NK-92 (cell line): ENCODE data around the gene BARD1.
"Not testable (repeated sequence)": the region's sequence is repeated elsewhere in the genome, so short reads cannot be mapped to it uniquely, and the experiment has no call there.

Source experiments
- DNase-seq: peaks from one replicate; lab custom pipeline; 2025; ENCODE audit not compliant: unreplicated experiment; lab: John Stamatoyannopoulos, UW

Gene BARD1

DNA sequence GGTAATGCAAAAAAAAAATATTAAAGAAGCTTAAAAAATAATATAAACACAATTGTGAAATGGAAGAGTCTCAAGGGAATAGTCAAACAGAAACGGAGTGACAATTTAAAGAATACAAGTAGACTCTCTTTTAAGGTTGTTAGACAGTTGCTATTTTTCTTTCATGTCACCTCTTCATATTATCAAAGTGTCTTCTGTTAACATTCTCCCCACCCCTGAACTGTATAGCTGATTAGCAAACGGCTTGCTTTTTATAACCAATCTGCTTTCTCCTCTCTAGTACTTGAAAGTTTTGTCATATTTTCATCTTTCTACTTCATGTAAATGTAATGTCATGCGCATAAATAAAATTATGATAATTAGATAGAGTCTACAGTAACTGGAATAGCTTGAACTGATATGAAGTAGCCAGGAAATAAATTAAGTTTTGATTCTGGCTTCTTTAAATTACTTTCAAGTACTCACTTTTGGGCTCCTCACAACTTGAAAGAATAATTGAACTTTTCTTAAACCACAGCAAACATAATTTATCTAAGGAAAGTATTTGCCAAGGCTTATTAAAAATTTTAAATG is 37.0 kb downstream of the BARD1 start:
- DNase-seq, result no peak

DNA sequence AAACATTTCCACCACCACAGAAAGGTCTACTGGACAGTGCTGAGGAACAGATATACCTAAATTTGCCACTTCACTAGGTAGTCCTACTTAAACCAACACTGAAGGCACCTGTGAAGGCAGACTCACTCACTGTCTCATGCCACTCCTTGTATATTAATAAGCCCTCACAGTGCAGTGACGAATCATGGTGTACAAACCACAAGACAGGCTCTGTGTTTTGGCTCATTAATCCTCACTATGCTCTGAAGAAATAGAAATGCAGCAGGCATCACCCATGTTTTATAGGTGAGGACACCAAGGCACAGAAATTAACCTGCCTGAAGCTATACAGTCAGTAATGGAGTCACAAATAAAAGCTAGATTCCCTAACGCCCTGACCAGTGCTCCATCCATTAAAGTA is 44.3 kb downstream of the BARD1 start:
- DNase-seq, result no peak

DNA sequence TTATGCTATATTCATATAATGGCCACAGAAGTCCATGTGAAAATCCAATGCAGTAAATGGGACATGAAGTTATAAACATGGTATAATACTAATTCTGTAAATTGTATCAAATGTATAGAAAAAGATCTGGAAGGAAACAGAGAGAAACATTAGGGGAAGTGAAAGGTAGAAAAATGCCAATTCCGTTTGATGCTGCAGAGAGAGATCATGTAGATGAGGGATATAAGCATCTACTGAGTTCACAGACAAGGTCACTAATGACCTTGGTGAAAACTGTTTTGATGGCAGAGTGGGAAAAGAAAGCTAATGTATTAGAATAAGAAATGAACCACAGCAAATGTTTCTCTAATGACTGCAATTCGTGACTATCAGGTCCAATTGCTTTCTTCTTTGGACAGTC is 56.0 kb downstream of the BARD1 start:
- DNase-seq, result no peak

DNA sequence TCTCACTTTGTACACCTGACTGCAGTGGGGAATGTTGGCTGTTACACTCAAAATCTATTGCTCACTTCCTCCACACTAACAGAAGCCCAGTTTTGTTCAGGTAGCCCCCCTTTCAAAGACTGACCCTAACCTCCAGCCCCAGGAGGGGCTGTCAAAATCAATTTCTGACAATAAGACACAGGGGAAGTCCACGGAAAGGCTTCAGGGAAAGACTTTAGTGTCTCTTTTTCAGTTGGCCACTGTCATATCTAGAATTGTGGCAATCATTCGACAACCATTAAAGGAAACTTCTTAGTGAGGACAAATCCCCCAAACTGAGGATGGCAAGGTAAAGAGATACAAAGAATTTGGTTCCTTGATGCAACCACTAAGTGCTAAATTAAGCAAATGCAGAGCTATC is 59.0 kb downstream of the BARD1 start:
- no peak for DNase-seq

DNA sequence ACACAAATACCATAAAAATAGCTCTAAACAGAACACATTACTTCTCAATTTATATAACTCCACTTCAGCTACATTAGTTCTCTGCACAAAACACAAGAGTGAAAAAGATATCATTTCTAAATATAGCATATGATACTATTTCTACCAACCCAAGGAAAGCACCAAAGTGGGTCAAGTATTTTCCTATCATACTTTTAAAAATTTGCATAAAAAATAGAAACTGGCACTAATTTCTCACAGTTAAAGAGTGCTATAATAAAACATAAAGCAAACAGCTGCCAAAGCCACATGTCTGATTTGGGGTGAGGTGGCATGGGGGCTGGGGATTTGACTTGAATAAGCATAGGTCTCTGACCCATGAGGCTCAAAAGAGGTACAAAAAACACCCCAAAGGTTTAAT is 61.5 kb downstream of the BARD1 start:
- DNase-seq, result no peak

DNA sequence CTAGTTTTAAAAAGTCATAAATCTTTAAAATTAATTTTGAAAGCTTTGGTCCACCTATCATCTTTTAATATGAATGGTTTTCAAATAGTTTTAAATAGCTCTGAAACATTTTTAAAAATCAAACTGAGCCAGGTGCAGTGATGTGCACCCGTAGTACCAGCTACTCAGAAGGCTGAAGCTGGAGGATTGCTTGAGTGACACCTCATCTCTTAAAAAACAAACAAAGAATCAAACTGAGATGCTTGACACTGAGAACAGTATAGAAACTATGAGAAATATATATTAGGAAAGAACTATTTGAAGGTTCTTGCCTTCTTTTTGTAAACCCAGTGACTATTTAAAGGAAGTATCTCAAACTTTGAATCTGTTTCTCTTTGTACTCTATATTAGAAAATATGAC is 67.4 kb downstream of the BARD1 start:
- DNase-seq, result no peak

DNA sequence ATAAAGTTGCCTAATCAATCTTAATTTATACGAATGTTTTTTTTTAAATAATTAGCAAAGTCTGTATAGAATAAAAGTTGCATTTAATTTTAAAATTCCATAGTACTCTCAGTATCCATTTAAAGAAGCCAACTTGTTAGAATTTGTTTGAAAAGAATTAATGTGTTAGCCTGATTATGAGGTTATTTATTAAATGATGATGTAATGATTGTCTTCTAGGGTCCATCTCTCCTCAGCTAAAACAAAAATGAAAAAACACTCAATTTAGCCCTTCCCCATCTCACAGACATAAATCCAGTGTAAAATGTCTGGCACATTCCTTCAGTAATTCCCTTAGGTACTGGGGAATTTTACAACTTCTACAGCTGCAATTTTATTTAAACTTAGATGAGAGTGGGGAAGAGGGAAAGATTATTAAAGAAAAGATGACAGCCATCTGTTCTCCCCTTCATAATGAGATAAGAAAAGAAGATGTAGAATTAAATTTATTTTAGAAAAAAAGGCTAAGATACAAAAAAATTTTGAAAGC is 68.6 kb downstream of the BARD1 start:
- no peak for DNase-seq

DNA sequence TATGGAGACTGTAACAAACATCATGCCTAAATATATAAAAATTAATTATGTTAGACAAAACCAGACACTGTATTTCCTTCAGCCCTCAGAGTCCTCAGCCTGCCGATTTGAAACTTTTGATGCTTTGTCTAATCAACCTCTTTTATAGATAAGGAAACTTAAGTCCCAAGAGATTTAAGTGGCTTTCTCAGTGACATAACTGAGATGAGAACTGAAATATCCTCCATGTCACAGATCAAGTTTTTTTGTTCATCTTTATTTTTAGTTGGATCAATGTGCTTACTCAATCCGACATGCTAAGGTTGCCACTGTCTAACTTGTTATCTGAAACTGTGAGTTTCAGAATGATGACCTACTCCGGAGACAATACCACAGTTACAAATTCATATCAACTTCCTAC is 72.3 kb downstream of the BARD1 start:
- DNase-seq, result no peak

DNA sequence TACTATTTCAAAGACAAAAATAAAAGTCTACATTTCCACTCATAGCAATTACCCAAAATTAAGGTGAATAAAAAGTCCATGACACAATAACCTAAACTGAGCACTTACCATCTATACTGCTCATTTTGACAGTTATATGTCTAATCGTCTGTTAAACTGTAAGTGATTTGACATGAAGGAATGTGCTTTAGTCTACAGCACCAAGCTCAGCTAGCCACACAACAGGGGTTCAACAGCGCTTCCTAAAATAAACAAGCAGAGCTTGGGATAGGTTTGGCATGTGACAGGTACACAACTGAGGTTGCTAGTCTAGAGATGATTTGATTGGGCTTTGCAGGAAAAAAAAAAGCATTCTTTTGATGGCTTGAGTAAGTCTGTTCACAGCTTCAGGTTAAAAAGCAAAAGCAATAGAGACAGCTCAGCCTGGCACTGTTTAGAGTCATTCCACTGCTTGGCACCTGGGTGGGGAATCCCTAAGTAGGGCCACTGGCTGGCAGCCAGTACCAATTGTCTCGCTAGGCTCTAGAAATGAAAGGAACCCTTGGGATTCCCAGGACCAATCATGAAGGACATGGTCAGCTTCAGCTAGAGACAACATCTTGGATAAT is 78.6 kb downstream of the BARD1 start:
- DNase-seq, result no peak

DNA sequence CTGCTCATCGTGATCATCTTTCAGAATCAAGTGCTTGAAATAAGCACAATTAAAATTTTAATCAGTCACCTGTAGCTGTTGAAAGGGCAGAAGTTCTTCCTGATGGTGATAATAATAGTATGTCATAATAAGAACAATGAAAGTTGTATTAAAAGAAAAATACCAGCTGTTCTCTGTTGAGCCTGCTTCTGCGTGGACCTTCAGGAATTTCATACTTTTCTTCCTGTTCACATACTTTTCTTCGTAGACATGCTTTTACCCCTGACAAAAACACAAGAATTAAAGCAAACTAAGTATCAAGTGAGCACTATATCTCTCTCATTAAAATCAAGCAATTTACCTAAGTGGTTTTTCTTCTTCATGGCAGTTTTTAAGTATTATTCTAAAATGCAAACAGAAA is 79.2 kb downstream of the BARD1 start:
- no peak for DNase-seq

DNA sequence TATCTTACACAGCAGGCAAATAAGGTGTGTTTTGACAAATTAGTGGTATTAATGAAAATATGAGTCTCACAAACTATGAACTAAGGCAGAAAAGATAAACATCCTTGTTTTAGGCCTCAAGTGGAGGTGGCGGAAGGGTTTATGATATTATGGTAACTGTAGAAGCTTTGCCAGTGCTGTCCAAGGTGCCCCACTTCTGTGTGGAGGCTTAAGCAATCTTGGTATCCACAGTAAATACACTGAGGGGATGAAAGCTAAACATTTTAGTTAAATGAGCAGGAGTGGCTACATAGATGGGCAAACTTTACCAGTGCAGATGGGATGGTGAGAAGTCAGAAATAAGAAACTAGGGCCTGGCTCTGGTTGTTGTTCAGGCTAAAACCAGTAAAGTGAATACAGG is 84.7 kb downstream of the BARD1 start:
- DNase-seq, result no peak

DNA sequence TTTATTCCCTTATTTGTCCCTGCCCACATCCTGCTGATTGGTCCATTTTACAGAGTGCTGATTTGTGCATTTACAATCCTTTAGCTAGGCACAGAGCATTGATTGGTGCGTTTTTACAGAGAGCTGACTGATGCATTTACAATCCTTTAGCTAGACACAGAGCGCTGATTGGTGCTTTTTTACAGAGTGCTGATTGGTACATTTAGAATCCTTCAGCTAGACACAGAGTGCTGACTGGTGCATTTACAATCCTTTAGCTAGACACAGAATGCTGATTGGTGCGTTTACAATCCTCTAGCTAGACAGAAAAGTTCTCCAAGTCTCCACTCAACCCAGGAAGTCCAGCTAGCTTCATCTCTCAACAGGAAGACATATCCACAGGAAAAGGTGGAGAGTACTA is 91.6 kb downstream of the BARD1 start:
- not testable (repeated sequence) for DNase-seq

DNA sequence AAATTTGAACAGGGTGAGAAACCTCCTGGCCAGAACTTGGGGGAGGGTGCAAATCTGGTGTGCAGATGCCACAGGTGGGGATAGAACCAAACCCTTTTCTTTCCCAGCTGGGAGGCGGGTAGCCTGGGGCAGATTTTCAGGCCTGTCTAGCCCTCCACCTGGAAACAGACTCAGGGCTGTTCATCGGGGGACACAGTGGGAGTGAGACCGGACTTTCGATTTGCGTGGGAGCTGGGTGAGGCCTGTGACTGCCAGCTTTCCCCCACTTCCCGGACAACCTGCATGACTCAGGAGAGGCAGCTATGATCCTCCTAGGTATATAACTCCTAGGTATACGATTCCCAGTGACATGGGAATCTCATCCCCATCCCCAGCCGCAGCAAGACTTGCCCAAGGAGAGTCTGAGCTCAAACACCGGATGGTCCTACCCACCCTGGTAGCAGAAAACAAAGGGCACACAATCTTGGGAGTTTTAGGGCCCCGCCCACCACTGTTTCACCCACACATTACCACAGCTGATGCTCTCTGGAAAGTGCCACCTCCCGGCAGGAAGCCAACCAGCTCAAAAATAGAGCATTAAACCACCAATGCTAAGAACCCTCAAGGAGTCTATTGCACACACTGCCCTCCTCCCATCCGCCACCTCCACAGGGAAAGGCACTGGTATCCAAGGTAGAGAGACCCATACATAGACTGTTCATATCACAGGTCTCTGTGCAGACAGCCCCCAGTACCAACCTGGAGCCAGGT is 92.5 kb downstream of the BARD1 start:
- no peak for DNase-seq

DNA sequence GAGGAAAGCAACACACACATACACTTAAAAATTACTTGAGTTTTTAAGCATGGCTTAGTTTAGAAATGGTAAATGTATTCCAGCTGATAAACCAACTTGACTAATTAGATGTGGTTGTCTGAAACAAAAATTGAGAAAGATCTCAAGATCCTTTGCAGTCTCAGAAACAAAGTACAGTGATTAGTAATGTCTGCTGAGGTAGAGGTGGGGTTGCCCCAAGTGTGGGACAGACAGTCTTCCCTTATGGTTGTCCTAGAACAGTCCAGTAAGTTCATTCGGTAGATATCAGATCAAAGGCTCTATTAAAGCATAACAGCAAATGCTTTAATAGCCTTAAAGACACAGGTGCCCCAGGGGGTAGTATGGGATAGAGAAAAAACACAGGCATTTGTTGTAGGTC is 94.5 kb downstream of the BARD1 start:
- no peak for DNase-seq

DNA sequence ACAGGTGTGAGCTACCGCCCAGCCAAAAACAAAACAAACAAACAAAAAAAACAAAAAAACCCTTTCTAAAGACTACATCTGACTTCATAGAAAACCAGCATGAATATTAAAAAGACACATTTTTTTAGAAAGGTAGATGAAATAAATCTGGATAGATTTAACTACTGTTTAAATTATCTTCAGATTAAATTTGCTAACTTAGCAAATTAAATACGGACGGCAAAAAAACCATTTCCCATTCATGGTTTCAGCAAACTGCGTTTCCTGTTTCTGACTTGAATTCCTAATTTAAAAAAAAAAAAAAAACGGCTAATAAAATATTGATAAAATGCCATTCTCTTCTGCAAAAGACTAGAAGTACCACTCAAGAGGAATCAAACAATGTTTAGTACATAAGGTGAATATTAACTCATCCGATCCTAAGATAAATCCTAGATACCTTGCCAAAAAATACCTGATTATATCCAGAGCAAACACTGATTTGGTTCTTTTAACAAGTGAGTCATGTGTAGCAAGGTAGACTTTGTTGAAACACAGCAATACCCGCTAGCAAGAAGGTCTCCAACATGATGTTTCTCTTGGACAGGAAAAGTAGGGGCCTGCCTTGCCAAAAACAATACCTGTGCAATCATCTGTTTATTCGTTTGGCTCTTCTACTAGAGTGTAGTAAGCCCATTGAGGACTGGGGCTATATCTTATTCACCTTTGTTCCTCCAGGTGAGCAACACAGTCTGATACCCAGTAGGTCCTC is 96.2 kb downstream of the BARD1 start:
- DNase-seq, result no peak

DNA sequence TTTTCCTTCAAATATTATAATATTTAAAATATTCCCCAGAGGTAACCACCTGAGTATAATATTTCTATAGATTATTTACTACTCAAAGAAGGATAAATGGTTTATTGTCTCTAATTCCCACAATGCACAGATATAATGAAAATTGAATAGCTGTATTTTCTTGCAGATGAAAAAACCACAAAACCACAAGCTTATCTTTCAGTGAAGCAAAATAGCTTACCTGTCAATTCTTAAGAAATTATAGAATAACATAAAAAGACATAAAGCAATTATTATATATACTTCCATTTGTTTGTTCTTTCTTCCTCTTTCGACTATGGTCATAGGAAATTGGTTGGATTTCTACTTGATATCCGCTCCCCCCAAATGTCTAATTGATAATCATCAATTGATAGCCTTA is 98.8 kb downstream of the BARD1 start:
- no peak for DNase-seq

DNA sequence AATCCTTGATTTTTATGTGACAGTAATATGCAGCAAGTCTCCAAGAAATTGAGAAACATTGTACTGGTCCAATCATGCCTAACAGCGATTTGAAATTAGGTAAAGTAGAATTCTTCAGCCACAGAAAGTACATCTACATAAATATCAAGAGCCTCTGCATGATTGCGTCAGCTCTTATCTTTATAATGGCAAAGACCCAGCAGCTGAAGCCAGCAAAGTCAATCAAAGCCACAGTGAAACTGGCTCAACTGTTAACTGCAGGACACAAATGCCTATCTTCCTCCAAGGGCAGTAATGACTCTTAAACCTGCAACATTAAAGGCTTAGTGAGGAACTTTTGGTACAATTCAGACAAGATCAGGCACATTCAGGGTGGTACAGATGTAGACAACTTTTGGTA is 102.5 kb downstream of the BARD1 start:
- DNase-seq, result no peak

DNA sequence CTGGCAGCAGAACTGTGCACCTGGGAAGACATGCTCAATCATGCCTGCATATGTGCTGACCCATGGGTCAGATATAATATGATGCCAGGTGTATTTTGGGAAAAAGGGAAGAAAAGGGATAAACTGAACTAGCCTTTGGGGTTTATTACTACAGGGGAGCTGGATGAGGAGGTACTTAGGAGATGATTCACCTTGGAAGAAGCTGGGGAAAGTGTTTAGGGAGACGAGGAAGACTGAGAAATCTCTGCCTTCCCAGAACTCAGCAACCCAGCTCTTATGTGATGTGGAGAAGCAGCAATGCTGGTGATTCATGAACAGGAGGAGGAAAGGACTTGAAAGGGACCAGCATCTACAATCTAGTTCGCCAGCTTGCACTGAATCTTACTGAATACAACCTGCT is 110.2 kb downstream of the BARD1 start:
- DNase-seq, result no peak

DNA sequence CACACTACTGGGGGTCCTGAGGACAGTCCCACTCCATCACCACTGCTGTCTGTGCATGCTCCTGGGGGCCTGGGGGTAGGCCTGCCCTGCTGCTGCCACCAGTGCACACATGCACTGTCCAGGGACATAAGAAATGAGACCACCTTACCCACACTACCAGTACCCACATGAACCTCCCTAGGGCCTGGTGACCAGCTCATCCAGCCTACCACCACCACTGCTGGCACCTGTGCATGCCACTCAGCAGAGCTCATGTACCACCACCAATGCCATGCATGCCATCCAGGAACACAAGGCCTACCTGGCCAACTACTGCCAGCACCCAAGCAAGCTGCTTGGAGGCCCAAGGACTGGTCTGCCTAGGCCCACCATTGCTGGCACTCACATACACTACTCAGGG is 112.8 kb downstream of the BARD1 start:
- DNase-seq, result no peak

DNA sequence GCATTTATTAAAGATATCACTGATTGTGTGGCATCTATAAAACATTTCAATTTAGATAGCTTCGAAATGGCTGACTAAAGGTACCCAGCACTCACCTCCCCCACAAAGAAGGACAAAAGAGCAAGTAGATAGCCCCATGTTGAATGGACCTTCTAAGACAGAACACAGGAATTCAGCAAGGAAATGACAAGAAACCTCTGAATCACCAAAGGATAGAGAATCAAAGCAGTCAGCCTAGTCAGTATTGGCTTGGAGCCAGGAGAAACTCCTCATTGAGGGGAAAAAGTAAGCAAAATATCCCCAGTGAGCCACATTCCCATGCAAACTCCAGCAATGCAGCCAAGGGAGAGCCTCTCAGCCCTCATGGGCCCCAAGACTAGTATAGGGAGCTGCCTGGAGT is 113.7 kb downstream of the BARD1 start:
- no peak for DNase-seq

DNA sequence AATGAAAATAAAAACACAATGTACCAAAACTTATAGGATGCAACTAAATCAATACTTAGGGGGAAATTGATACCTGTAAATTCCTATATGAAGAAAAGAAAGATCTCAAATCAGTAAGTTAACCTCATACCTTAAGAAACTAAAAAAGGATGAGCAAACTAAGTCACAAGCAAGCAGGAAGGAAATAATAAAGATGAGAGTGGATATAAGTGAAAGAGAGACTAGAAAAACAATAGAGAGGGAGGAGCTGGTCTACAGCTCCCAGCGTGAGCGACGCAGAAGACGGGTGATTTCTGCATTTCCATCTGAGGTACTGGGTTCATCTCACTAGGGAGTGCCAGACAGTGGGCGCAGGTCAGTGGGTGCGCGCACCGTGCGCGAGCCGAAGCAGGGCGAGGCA is 125.9 kb downstream of the BARD1 start:
- not testable (repeated sequence) for DNase-seq

DNA sequence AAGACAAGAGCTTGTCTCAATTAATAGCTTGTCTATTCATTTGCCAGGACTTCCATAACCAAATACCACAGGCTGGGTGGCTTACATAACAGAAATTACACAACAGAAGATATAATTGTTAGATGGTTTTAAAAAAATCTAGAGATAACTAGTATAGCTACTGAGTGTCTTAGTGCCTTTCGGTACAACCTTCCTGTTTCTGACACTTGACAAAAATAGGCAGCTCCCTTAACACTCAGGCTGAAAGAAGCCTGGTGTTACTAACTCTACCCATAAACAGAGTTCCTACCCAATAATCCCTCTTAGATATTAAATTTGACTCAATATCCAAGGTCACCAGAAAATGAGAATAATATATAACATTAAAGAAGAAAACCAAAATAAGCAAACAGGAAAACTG is 129.7 kb downstream of the BARD1 start:
- no peak for DNase-seq
